ENCODE data around the gene SOX11.

SOX11 gene

GRCh38 chr2:5691221-5691984 is 781 bp upstream of the SOX11 start:
- DNase-seq (ENCODE audit: low read depth in 2 of 2) = no peak

GRCh38 chr2:5692561-5693286 is 540 bp downstream of the SOX11 start:
- DNase-seq (ENCODE audit: low read depth in 2 of 2) = no peak

- DNase-seq (ENCODE audit: low read depth in 2 of 2) = no peak
Observed at GRCh38 chr2:5693287-5694201, 1.4 kb downstream of the SOX11 start.

- no peak for DNase-seq (ENCODE audit: low read depth in 2 of 2)
Observed at GRCh38 chr2:5694306-5694705, 2.1 kb downstream of the SOX11 start.

- DNase-seq (ENCODE audit: low read depth in 2 of 2) = no peak
Observed at GRCh38 chr2:5695654-5696403, 3.6 kb downstream of the SOX11 start.

GRCh38 chr2:5696404-5696944 is 4.3 kb downstream of the SOX11 start:
- DNase-seq (ENCODE audit: low read depth in 2 of 2) = no peak

- no peak for DNase-seq (ENCODE audit: low read depth in 2 of 2)
Observed at GRCh38 chr2:5696945-5697521, 4.8 kb downstream of the SOX11 start.

- no peak for DNase-seq (ENCODE audit: low read depth in 2 of 2)
Observed at GRCh38 chr2:5697562-5697961, 5.4 kb downstream of the SOX11 start.

GRCh38 chr2:5698134-5698533 is 6.0 kb downstream of the SOX11 start:
- no peak for DNase-seq (ENCODE audit: low read depth in 2 of 2)

GRCh38 chr2:5699963-5700362 is 7.8 kb downstream of the SOX11 start:
- no peak for DNase-seq (ENCODE audit: low read depth in 2 of 2)

- no peak for DNase-seq (ENCODE audit: low read depth in 2 of 2)
Observed at GRCh38 chr2:5700551-5700950, 8.4 kb downstream of the SOX11 start.

GRCh38 chr2:5701266-5701665 is 9.1 kb downstream of the SOX11 start:
- no peak for DNase-seq (ENCODE audit: low read depth in 2 of 2)

- DNase-seq (ENCODE audit: low read depth in 2 of 2) = no peak
Observed at GRCh38 chr2:5703166-5703565, 11.0 kb downstream of the SOX11 start.

- DNase-seq (ENCODE audit: low read depth in 2 of 2) = no peak
Observed at GRCh38 chr2:5705490-5705889, 13.3 kb downstream of the SOX11 start.

- DNase-seq (ENCODE audit: low read depth in 2 of 2) = no peak
Observed at GRCh38 chr2:5706717-5707455, 14.7 kb downstream of the SOX11 start.

GRCh38 chr2:5710615-5711014 is 18.4 kb downstream of the SOX11 start:
- DNase-seq (ENCODE audit: low read depth in 2 of 2) = no peak

- DNase-seq (ENCODE audit: low read depth in 2 of 2) = no peak
Observed at GRCh38 chr2:5713101-5713500, 20.9 kb downstream of the SOX11 start.

- DNase-seq (ENCODE audit: low read depth in 2 of 2) = no peak
Observed at GRCh38 chr2:5719629-5720334, 27.6 kb downstream of the SOX11 start.

GRCh38 chr2:5720426-5720825 is 28.2 kb downstream of the SOX11 start:
- no peak for DNase-seq (ENCODE audit: low read depth in 2 of 2)

GRCh38 chr2:5722236-5722635 is 30.1 kb downstream of the SOX11 start:
- no peak for DNase-seq (ENCODE audit: low read depth in 2 of 2)
